Stimulated activated CD4-positive, alpha-beta T cell treated with anti-CD3 and anti-CD28 coated beads, Interleukin-15, amount 100 ng/mL, for 1 hour (primary cell): ENCODE results near the gene ZNF783.

Experiments
- DNase-seq, 2 donors: peaks; one replicate each; pipeline ENCODE4 v3.0.0-alpha.2; 2020; ENCODE audit warnings: low read depth in 1 of 2, low spot score in 1 of 2

Gene ZNF783

GRCh38 chr7:149280661-149281507 is 18.9 kb downstream of the ZNF783 start:
- no peak for DNase-seq

- DNase-seq, result no peak
These were observed 19.7 kb downstream of the ZNF783 start for GRCh38 chr7:149281508-149282330.

- no peak for DNase-seq
These were observed 20.3 kb downstream of the ZNF783 start for GRCh38 chr7:149282331-149282655.

- DNase-seq, result no peak
These were observed 21.3 kb downstream of the ZNF783 start for GRCh38 chr7:149283321-149283720.

- no peak for DNase-seq
These were observed 22.3 kb downstream of the ZNF783 start for GRCh38 chr7:149284343-149284742.

- DNase-seq, result peak; percentile 98 to 99
These were observed 23.0 kb downstream of the ZNF783 start for GRCh38 chr7:149284850-149285585.

- DNase-seq, result no peak
These were observed 23.6 kb downstream of the ZNF783 start for GRCh38 chr7:149285603-149286002.

- no peak for DNase-seq
These were observed 24.9 kb downstream of the ZNF783 start for GRCh38 chr7:149286811-149287400.

- no peak for DNase-seq
These were observed 25.6 kb downstream of the ZNF783 start for GRCh38 chr7:149287622-149288021.

GRCh38 chr7:149289262-149289661 is 27.3 kb downstream of the ZNF783 start:
- DNase-seq, result no peak

- DNase-seq, result no peak
These were observed 27.9 kb downstream of the ZNF783 start for GRCh38 chr7:149289856-149290255.

- DNase-seq, result no peak
These were observed 29.2 kb downstream of the ZNF783 start for GRCh38 chr7:149291036-149291780.

- no peak for DNase-seq
These were observed 29.9 kb downstream of the ZNF783 start for GRCh38 chr7:149291781-149292461.

GRCh38 chr7:149292462-149292823 is 30.4 kb downstream of the ZNF783 start:
- no peak for DNase-seq

GRCh38 chr7:149293338-149293737 is 31.3 kb downstream of the ZNF783 start:
- DNase-seq, result no peak

- DNase-seq, result no peak
These were observed 32.1 kb downstream of the ZNF783 start for GRCh38 chr7:149293946-149294633.

GRCh38 chr7:149294634-149295480 is 32.9 kb downstream of the ZNF783 start:
- DNase-seq, result no peak

GRCh38 chr7:149295481-149295850 is 33.5 kb downstream of the ZNF783 start:
- no peak for DNase-seq

GRCh38 chr7:149296368-149296767 is 34.4 kb downstream of the ZNF783 start:
- no peak for DNase-seq
